B cell (primary cell): ENCODE data around the gene AK4. TPM values are rescaled to one million over a fixed set of nuclear protein-coding genes. Genes with fewer than 3 reads are reported as not detected.

Experiments used
- ATAC-seq: fragments of 200-7000 bp; cut with Tn5 transposase; one replicate; pipeline ENCODE4 v1.10.0; 2021; ENCODE audit warnings: low read depth, mild to moderate bottlenecking, moderate number of reproducible peaks, moderate library complexity
- CTCF ChIA-PET: fragments of 350-600 bp; sonication (Branson Sonifier 250); formaldehyde crosslinking; loops from one replicate; lab custom pipeline; 2021; ENCODE audit warnings: antibody characterized with exemption, inconsistent platforms; lab: Charles Lee
- POLR2A ChIA-PET: fragments of 350-600 bp; sonication (Branson Sonifier 250); formaldehyde crosslinking; loops from one replicate; lab custom pipeline; 2021; ENCODE audit warnings: antibody characterized with exemption; lab: Charles Lee
- DNase-seq: peaks from one replicate; pipeline ENCODE4 v3.0.0; 2013
- H2AFZ ChIP-seq: 2 replicates; pipeline ENCODE4 v1.6.1; 2012; ENCODE audit warnings: mild to moderate bottlenecking, low read depth, low read length; ENCODE audit not compliant: insufficient read depth, poor library complexity, severe bottlenecking
- H3K27ac ChIP-seq, 2 donors: 1 replicate in 1 of 2; 2 replicates in 1 of 2; pipeline ENCODE4 v1.5.1; 2012 to 2013; ENCODE audit warnings: low read length in 2 of 2, mild to moderate bottlenecking in 2 of 2, moderate library complexity in 1 of 2
- H3K27me3 ChIP-seq, 4 experiments: fragments of 200-600 bp in 1 of 4; sonication (generic) in 1 of 4; replicated peaks in 1 of 4; 1 replicate in 2 of 4; 2 replicates in 2 of 4; pipeline versions ENCODE4 v1.6.1 to v1.7.0; 2013 to 2016; ENCODE audit warnings: low read length in 3 of 4, mild to moderate bottlenecking in 2 of 4, mixed read lengths in 1 of 4, moderate library complexity in 1 of 4; ENCODE audit not compliant: insufficient read depth in 4 of 4, control insufficient read depth in 3 of 4; ENCODE audit errors: control extremely low read depth in 1 of 4
- H3K36me3 ChIP-seq, 2 experiments: replicated peaks in 1 of 2; 1 replicate in 1 of 2; 2 replicates in 1 of 2; pipeline versions ENCODE4 v1.6.1 to v1.7.1; 2013; ENCODE audit warnings: low read length in 1 of 2; ENCODE audit not compliant: insufficient read depth in 2 of 2, control insufficient read depth in 1 of 2; ENCODE audit errors: control extremely low read depth in 1 of 2, extremely low read depth in 1 of 2
- H3K4me1 ChIP-seq, 2 donors: fragments of 200-600 bp in 1 of 2; sonication (generic) in 1 of 2; 1 replicate in 1 of 2; 2 replicates in 1 of 2; pipeline versions ENCODE4 v1.5.1 to v1.6.1; 2013 to 2017; ENCODE audit warnings: low read length in 2 of 2; ENCODE audit not compliant: control insufficient read depth in 2 of 2, insufficient read depth in 2 of 2
- H3K4me2 ChIP-seq: replicated peaks from 2 replicates; pipeline ENCODE3; 2012; ENCODE audit warnings: mild to moderate bottlenecking, low read depth, low read length; ENCODE audit not compliant: poor library complexity, severe bottlenecking
- H3K4me3 ChIP-seq, 5 experiments: fragments of 200-600 bp in 1 of 5; sonication (generic) in 1 of 5; 1 replicate in 3 of 5; 2 replicates in 2 of 5; pipeline versions ENCODE4 v1.5.1 to v1.7.0; 2011 to 2016; ENCODE audit warnings: low read length in 4 of 5, mild to moderate bottlenecking in 4 of 5, low read depth in 2 of 5, control low read depth in 1 of 5, moderate library complexity in 1 of 5; ENCODE audit not compliant: insufficient read depth in 1 of 5; ENCODE audit errors: control extremely low read depth in 1 of 5, extremely low read depth in 1 of 5
- H3K79me2 ChIP-seq: fragments of 200-600 bp; sonication (generic); one replicate; pipeline ENCODE4 v1.6.0; 2016; ENCODE audit warnings: low read length; ENCODE audit not compliant: control insufficient read depth, insufficient read depth
- H3K9ac ChIP-seq: fragments of 200-600 bp; sonication (generic); 2 replicates; pipeline ENCODE4 v1.6.1; 2017; ENCODE audit warnings: mild to moderate bottlenecking, low read length, moderate library complexity
- H3K9me3 ChIP-seq, 3 donors: one replicate each; pipeline versions ENCODE4 v1.6.1 to v1.7.1; 2013; ENCODE audit warnings: low read length in 2 of 3; ENCODE audit not compliant: control insufficient read depth in 2 of 3, insufficient read depth in 1 of 3; ENCODE audit errors: control extremely low read depth in 1 of 3
- H4K20me1 ChIP-seq: 2 replicates; pipeline ENCODE4 v1.6.0; 2012; ENCODE audit warnings: mild to moderate bottlenecking, low read length; ENCODE audit not compliant: insufficient read depth, control insufficient read depth, poor library complexity, severe bottlenecking
- H3K27ac Mint-ChIP-seq: one replicate; pipeline ENCODE4 v1.8.0; 2021; ENCODE audit warnings: mixed read lengths
- H3K27me3 Mint-ChIP-seq: one replicate; pipeline ENCODE4 v1.8.0; 2021; ENCODE audit warnings: mixed read lengths
- H3K4me1 Mint-ChIP-seq: one replicate; pipeline ENCODE4 v1.8.0; 2021; ENCODE audit warnings: mixed read lengths
- H3K4me3 Mint-ChIP-seq: one replicate; pipeline ENCODE4 v1.8.0; 2021; ENCODE audit warnings: mixed read lengths
- H3K9me3 Mint-ChIP-seq: one replicate; pipeline ENCODE4 v1.8.0; 2022; ENCODE audit warnings: mixed read lengths; ENCODE audit not compliant: insufficient read depth
- EZH2 ChIP-seq: IDR thresholded peaks from 2 replicates; pipeline ENCODE4 v1.6.1; 2012; ENCODE audit warnings: borderline replicate concordance, low read depth, mild to moderate bottlenecking, moderate library complexity, low read length; ENCODE audit not compliant: insufficient read depth, poor library complexity, severe bottlenecking
- WGBS: methylation state at CpG from one replicate; pipeline ENCODE4 v1.1.5; 2013; ENCODE audit warnings: missing lambda C conversion rate; ENCODE audit not compliant: insufficient coverage; 5-methylcytosine and 5-hydroxymethylcytosine counted together
- intact Hi-C: fragments of 100-400 bp; cut with micrococcal nuclease; formaldehyde crosslinking; loops from one replicate; pipeline ENCODE4 v1.10.0; 2022
- polyA plus RNA-seq: library from polyadenylated mRNA; depleted of rRNA; stranded (reverse); fragments of >200 nt; gene quantifications from 2 replicates; pipeline ENCODE4 v1.2.3, GENCODE V29; 2012
- total RNA-seq, 2 donors: library from RNA; stranded (reverse); fragments of 120-200 nt in 1 of 2; gene quantifications; 1 replicate in 1 of 2; 2 replicates in 1 of 2; pipeline versions ENCODE4 v1.2.3 to v1.2.4, GENCODE V29; 2013 to 2022
- TF ChIP-seq, protein P1 (sequence below): fragments of 200-600 bp; IDR thresholded peaks from one replicate; pipeline ENCODE4 v1.8.0; 2022; ENCODE audit warnings: antibody characterized with exemption, mild to moderate bottlenecking

AK4 gene
- total and polyA plus RNA-seq, 2 donors (not counting 1 experiment from before 2014, with no cell fraction given) = 0.34 TPM; not detected in 1

DNA sequence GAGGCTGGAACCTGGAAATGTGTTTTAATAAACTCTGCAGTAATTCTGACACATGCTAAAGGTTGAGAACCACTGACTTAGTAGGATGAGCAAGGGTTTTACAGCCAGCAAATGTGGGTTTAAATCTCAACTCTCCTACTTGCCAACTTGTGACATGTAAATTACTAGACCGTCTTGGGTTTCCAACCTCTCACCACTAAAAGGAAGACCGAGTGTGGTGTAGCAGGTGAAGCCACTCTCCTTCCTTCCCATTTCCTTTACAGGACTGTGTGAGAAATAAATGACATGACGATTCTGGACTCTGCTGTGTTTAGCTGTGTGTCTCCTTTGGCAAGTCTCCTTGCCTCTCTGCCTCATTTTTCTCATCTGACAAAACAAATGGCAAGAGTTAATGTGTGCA is 111.8 kb downstream of the AK4 start:
- POLR2A ChIA-PET = no interaction called here
- H2AFZ ChIP-seq = no peak overlapping the region
- peaks cover 0 to under 1% (median 0%) of the 10 kb centered on the region in 3 donors for H3K9me3 ChIP-seq
- CTCF ChIA-PET = no interaction called here
- H3K4me1 ChIP-seq = peaks cover 10 to 12% of the 10 kb centered on the region in 2 donors
- no peak overlapping the region for H3K4me3 ChIP-seq
- Mint-ChIP-seq H3K27me3 (peaks cover 36% of the 10 kb centered on the region), H3K27ac (no peak overlapping the region), H3K4me1 (peaks cover 14% of the 10 kb centered on the region), H3K9me3 (no peaks in the 10 kb centered on the region), H3K4me3 (no peak overlapping the region)
- H3K27me3 ChIP-seq = peaks cover 0 to 21% (median 6%) of the 10 kb centered on the region in 4 experiments
- no peak overlapping the region for H3K9ac ChIP-seq
- no peak overlapping the region for H3K4me2 ChIP-seq
- H4K20me1 ChIP-seq = no peaks in the 10 kb centered on the region
- H3K79me2 ChIP-seq = no peaks in the 10 kb centered on the region
- H3K27ac ChIP-seq = no peak overlapping the region
- DNase-seq = no peak
- WGBS = no CpG with 5 or more reads among the region's 3 CpGs
- ATAC-seq = no peak
- no peak for TF ChIP-seq EZH2
- TF ChIP-seq, protein P1, sequence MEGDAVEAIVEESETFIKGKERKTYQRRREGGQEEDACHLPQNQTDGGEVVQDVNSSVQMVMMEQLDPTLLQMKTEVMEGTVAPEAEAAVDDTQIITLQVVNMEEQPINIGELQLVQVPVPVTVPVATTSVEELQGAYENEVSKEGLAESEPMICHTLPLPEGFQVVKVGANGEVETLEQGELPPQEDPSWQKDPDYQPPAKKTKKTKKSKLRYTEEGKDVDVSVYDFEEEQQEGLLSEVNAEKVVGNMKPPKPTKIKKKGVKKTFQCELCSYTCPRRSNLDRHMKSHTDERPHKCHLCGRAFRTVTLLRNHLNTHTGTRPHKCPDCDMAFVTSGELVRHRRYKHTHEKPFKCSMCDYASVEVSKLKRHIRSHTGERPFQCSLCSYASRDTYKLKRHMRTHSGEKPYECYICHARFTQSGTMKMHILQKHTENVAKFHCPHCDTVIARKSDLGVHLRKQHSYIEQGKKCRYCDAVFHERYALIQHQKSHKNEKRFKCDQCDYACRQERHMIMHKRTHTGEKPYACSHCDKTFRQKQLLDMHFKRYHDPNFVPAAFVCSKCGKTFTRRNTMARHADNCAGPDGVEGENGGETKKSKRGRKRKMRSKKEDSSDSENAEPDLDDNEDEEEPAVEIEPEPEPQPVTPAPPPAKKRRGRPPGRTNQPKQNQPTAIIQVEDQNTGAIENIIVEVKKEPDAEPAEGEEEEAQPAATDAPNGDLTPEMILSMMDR = no peak
- intact Hi-C loops = no loop called here
- no peaks in the 10 kb centered on the region for H3K36me3 ChIP-seq

DNA sequence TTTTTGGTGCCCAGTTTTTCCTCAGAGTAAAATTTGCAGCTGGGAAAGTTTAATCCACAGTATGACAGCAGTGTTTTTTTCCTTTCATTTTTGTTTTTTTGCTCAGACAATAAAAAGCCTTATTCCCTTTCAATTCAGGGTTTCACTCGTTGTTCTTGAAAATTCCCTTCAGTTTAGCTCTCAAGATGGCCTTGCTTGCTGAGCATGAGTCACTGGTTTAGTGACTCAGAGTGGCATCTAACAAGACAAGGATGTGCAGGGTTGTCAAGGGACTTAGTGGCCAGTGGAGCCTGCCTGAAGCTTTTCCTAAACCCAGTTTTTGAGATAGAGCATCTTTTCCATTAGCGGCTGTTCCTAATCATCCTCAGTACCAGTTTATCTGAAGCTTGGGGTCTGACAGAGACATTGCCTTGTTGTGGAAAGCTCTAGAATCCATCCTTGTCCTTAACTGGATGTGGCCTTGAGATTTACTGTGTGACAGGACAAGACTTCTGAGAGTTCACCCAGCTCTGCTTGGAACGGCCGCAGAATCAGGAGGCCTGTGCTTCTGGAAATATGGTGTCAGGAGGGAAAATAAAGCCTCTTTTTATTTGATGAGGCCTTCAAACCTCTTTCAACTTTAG is 113.0 kb downstream of the AK4 start:
- no peaks in the 10 kb centered on the region for H3K79me2 ChIP-seq
- no peak for DNase-seq

More for the DNA sequence above, 113.0 kb downstream of the AK4 start:
- no peak overlapping the region for H3K4me3 ChIP-seq
- Mint-ChIP-seq H3K4me3 (no peak overlapping the region), H3K27ac (no peak overlapping the region), H3K27me3 (peaks cover 29% of the 10 kb centered on the region), H3K9me3 (no peaks in the 10 kb centered on the region), H3K4me1 (peaks cover 14% of the 10 kb centered on the region)
- no peaks in the 10 kb centered on the region for H4K20me1 ChIP-seq
- no peak overlapping the region for H3K9ac ChIP-seq
- no peak for ATAC-seq
- TF ChIP-seq, protein P1 = no peak
- no peak for TF ChIP-seq EZH2
- intact Hi-C loops = no loop called here
- no peak overlapping the region for H3K27ac ChIP-seq
- no peak overlapping the region for H3K4me2 ChIP-seq
- no peak overlapping the region for H2AFZ ChIP-seq
- ChIA-PET POLR2A (no interaction called here), CTCF (no interaction called here)
- no peaks in the 10 kb centered on the region for H3K36me3 ChIP-seq
- peaks cover 12 to 14% of the 10 kb centered on the region in 2 donors for H3K4me1 ChIP-seq
- peaks cover 0 to 22% (median 10%) of the 10 kb centered on the region in 4 experiments for H3K27me3 ChIP-seq
- H3K9me3 ChIP-seq = peaks cover 0 to 2% (median 0%) of the 10 kb centered on the region in 3 donors
- WGBS = 75% methylated on average over 2 of the region's 4 CpGs
